HepG2 (cell line): ENCODE results near the gene SPRED2. TPM values are rescaled to one million over a fixed set of nuclear protein-coding genes. Genes with fewer than 3 reads are reported as not detected.

Experiments used
- BCL6 ChIP-seq: IDR thresholded peaks from 2 replicates; pipeline ENCODE4 v1.6.1; 2016; ENCODE audit warnings: missing genetic modification reagents, missing compliant biosample characterization
- DMAP1 ChIP-seq: IDR thresholded peaks from 2 replicates; pipeline ENCODE4 v1.6.1; 2016
- KMT2A ChIP-seq: sonication (generic); formaldehyde crosslinking; IDR thresholded peaks from 2 replicates; pipeline ENCODE4 v1.4.0; 2020; ENCODE audit warnings: missing genetic modification reagents
- NR2F6 ChIP-seq, 2 experiments: IDR thresholded peaks; 2 replicates each; pipeline ENCODE4 v1.6.1; 2016; ENCODE audit warnings: antibody characterized with exemption in 1 of 2, mild to moderate bottlenecking in 1 of 2
- ONECUT2 ChIP-seq: sonication (generic); formaldehyde crosslinking; IDR thresholded peaks from 2 replicates; pipeline ENCODE4 v1.4.0; 2020; ENCODE audit warnings: missing genetic modification reagents
- PCBP1 ChIP-seq: fragments of 200-400 bp; formaldehyde crosslinking; IDR thresholded peaks from 2 replicates; pipeline ENCODE4 v1.6.1; 2017; ENCODE audit warnings: mild to moderate bottlenecking, low read depth, low read length, borderline replicate concordance
- POLR2AphosphoS2 ChIP-seq: IDR thresholded peaks from 2 replicates; pipeline ENCODE4 v1.6.1; 2011; ENCODE audit warnings: low read depth, low read length, improper control_type of control experiment
- SMC3 ChIP-seq: IDR thresholded peaks from 2 replicates; pipeline ENCODE4 v1.6.1; 2011; ENCODE audit warnings: low read length, improper control_type of control experiment
- YEATS2 ChIP-seq: sonication (generic); formaldehyde crosslinking; IDR thresholded peaks from 2 replicates; pipeline ENCODE4 v1.4.0; 2020; ENCODE audit warnings: missing genetic modification reagents, borderline replicate concordance
- ZFAT ChIP-seq: sonication (generic); formaldehyde crosslinking; conservative IDR thresholded peaks from 2 replicates; pipeline ENCODE4 v1.8.1; 2023; ENCODE audit warnings: missing genetic modification reagents, inconsistent platforms
- ZNF225 ChIP-seq: sonication (generic); formaldehyde crosslinking; IDR thresholded peaks from 2 replicates; pipeline ENCODE4 v1.4.0; 2020; ENCODE audit warnings: mild to moderate bottlenecking, missing genetic modification reagents
- ZNF251 ChIP-seq: sonication (generic); formaldehyde crosslinking; IDR thresholded peaks from 2 replicates; pipeline ENCODE4 v1.9.0; 2021; ENCODE audit warnings: mild to moderate bottlenecking, missing genetic modification reagents
- ZNF263 ChIP-seq: sonication (generic); formaldehyde crosslinking; IDR thresholded peaks from 2 replicates; pipeline ENCODE4 v1.4.0; 2020; ENCODE audit warnings: missing genetic modification reagents
- ZNF557 ChIP-seq: sonication (generic); formaldehyde crosslinking; IDR thresholded peaks from 2 replicates; pipeline ENCODE4 v1.4.0; 2020; ENCODE audit warnings: missing genetic modification reagents
- ZNF570 ChIP-seq: sonication (generic); formaldehyde crosslinking; IDR thresholded peaks from 2 replicates; pipeline ENCODE4 v1.4.0; 2020; ENCODE audit warnings: mild to moderate bottlenecking, missing genetic modification reagents, borderline replicate concordance
- ZNF577 ChIP-seq: sonication (generic); formaldehyde crosslinking; IDR thresholded peaks from 2 replicates; pipeline ENCODE4 v1.4.0; 2020; ENCODE audit warnings: mild to moderate bottlenecking, low read depth, missing genetic modification reagents, borderline replicate concordance
- ZNF746 ChIP-seq: sonication (generic); formaldehyde crosslinking; IDR thresholded peaks from 2 replicates; pipeline ENCODE4 v1.8.0; 2022; ENCODE audit warnings: mild to moderate bottlenecking, missing genetic modification reagents
- ZNF788 ChIP-seq: sonication (generic); formaldehyde crosslinking; IDR thresholded peaks from 2 replicates; pipeline ENCODE4 v1.5.0; 2020; ENCODE audit warnings: mild to moderate bottlenecking, missing genetic modification reagents, borderline replicate concordance
- polyA plus RNA-seq, 8 experiments: library from polyadenylated mRNA; depleted of rRNA in 3 of 8; stranded (reverse) in 7 of 8; unstranded in 1 of 8; fragments of >200 nt; fragmentation: Illumina TruSeq in 4 of 8; extraction: Trizol in 4 of 8; gene quantifications; 2 replicates each; pipeline versions ENCODE4 v1.2.1 to v1.2.3, GENCODE V29; 2011 to 2016; ENCODE audit warnings: low read depth in 4 of 8, missing spikeins in 1 of 8, mixed read lengths in 1 of 8; ENCODE audit not compliant: insufficient read depth in 1 of 8
- total RNA-seq, 5 experiments: library from RNA; depleted of rRNA; stranded (reverse); fragments of >200 nt; fragmentation: Illumina TruSeq; extraction: Trizol; gene quantifications; 2 replicates each; pipeline ENCODE4 v1.2.3, GENCODE V29; 2016; ENCODE audit warnings: low read depth in 1 of 5
- TF ChIP-seq, protein P1 (sequence below): sonication (generic); formaldehyde crosslinking; IDR thresholded peaks from 2 replicates; pipeline ENCODE4 v1.9.0; 2021; ENCODE audit warnings: mild to moderate bottlenecking, missing genetic modification reagents
- TF ChIP-seq, protein P2 (sequence below): sonication (generic); formaldehyde crosslinking; IDR thresholded peaks from 2 replicates; pipeline ENCODE4 v1.4.0; 2020; ENCODE audit warnings: missing genetic modification reagents

Gene SPRED2
- total and polyA plus RNA-seq, 2 of the 13 experiments (the other 11 are each of a cell fraction or from before 2014, with no cell fraction given) = 13.0 to 37.0 TPM

DNA sequence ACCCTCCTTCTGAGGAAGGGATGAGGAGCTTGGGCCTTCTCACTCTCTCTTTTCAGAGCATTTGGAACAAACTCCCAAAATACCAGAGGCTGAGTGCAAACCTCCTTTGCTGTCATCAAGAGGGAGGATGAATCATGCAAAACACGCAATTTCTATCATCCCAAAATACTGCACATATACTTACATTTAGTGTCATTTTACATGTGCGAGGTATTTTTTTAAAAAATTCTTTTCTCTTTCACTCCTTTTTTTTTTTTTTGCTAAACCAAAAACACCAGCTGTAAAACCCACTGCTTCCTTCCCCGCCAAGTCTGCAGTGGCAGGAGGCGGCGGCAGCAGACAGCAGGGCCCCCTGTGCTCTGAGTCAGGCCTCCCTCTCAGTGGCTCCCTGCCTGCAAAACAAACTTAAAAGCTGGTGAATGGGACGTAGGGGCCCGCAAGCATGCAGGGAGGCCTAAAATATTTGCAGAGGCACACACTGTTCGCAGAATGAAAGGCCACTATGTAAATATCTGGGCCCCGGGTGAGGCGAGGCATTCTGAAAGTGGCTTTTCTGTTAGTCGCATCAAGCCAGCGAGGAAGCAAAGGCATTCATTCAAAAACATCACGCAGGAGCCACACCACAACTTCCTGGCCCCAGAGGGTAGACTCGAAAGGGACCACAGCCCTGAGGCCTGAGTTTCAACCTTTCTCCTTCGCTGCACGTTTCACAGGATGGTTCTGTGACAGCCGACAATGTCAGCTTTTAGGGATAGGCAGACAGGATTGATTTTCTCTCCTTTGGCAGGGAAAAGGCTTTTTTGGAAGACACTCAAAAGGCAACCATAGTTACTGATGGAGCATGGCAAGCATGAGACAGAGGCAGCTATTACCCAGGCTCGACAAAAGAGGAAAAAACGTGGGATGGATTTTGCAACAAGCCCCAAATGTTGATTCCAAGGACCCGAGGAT is 131.4 kb downstream of the SPRED2 start (continued):
- no peak for TF ChIP-seq ZNF577 (CRISPR knock-in tag)
- peak; percentile 48 for TF ChIP-seq NR2F6 (IDR thresholded peaks at IDR 0.05)
- TF ChIP-seq NR2F6 (CRISPR knock-in tag; IDR thresholded peaks at IDR 0.05) = peak; percentile 71; the same call in 1 of the 2 replicates
- peak; percentile 79; the same call in 1 of the 2 replicates for TF ChIP-seq KMT2A
- TF ChIP-seq, protein P1, sequence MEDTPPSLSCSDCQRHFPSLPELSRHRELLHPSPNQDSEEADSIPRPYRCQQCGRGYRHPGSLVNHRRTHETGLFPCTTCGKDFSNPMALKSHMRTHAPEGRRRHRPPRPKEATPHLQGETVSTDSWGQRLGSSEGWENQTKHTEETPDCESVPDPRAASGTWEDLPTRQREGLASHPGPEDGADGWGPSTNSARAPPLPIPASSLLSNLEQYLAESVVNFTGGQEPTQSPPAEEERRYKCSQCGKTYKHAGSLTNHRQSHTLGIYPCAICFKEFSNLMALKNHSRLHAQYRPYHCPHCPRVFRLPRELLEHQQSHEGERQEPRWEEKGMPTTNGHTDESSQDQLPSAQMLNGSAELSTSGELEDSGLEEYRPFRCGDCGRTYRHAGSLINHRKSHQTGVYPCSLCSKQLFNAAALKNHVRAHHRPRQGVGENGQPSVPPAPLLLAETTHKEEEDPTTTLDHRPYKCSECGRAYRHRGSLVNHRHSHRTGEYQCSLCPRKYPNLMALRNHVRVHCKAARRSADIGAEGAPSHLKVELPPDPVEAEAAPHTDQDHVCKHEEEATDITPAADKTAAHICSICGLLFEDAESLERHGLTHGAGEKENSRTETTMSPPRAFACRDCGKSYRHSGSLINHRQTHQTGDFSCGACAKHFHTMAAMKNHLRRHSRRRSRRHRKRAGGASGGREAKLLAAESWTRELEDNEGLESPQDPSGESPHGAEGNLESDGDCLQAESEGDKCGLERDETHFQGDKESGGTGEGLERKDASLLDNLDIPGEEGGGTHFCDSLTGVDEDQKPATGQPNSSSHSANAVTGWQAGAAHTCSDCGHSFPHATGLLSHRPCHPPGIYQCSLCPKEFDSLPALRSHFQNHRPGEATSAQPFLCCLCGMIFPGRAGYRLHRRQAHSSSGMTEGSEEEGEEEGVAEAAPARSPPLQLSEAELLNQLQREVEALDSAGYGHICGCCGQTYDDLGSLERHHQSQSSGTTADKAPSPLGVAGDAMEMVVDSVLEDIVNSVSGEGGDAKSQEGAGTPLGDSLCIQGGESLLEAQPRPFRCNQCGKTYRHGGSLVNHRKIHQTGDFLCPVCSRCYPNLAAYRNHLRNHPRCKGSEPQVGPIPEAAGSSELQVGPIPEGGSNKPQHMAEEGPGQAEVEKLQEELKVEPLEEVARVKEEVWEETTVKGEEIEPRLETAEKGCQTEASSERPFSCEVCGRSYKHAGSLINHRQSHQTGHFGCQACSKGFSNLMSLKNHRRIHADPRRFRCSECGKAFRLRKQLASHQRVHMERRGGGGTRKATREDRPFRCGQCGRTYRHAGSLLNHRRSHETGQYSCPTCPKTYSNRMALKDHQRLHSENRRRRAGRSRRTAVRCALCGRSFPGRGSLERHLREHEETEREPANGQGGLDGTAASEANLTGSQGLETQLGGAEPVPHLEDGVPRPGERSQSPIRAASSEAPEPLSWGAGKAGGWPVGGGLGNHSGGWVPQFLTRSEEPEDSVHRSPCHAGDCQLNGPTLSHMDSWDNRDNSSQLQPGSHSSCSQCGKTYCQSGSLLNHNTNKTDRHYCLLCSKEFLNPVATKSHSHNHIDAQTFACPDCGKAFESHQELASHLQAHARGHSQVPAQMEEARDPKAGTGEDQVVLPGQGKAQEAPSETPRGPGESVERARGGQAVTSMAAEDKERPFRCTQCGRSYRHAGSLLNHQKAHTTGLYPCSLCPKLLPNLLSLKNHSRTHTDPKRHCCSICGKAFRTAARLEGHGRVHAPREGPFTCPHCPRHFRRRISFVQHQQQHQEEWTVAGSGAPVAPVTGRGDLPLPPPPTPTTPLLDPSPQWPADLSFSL (CRISPR knock-in tag) = 0 out of 2 replicates have a peak, but pooled peaks have one; percentile 23
- TF ChIP-seq, protein P2, sequence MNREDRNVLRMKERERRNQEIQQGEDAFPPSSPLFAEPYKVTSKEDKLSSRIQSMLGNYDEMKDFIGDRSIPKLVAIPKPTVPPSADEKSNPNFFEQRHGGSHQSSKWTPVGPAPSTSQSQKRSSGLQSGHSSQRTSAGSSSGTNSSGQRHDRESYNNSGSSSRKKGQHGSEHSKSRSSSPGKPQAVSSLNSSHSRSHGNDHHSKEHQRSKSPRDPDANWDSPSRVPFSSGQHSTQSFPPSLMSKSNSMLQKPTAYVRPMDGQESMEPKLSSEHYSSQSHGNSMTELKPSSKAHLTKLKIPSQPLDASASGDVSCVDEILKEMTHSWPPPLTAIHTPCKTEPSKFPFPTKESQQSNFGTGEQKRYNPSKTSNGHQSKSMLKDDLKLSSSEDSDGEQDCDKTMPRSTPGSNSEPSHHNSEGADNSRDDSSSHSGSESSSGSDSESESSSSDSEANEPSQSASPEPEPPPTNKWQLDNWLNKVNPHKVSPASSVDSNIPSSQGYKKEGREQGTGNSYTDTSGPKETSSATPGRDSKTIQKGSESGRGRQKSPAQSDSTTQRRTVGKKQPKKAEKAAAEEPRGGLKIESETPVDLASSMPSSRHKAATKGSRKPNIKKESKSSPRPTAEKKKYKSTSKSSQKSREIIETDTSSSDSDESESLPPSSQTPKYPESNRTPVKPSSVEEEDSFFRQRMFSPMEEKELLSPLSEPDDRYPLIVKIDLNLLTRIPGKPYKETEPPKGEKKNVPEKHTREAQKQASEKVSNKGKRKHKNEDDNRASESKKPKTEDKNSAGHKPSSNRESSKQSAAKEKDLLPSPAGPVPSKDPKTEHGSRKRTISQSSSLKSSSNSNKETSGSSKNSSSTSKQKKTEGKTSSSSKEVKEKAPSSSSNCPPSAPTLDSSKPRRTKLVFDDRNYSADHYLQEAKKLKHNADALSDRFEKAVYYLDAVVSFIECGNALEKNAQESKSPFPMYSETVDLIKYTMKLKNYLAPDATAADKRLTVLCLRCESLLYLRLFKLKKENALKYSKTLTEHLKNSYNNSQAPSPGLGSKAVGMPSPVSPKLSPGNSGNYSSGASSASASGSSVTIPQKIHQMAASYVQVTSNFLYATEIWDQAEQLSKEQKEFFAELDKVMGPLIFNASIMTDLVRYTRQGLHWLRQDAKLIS (CRISPR knock-in tag) = no peak
- peak; percentile 56; the same call in 1 of the 2 replicates for TF ChIP-seq ZNF263 (CRISPR knock-in tag)
- TF ChIP-seq POLR2AphosphoS2 = no peak
- TF ChIP-seq BCL6 (CRISPR knock-in tag) = peak; percentile 89
- TF ChIP-seq SMC3 = 0 out of 2 replicates have a peak, but pooled peaks have one; percentile 15
- TF ChIP-seq ONECUT2 (CRISPR knock-in tag) = no peak
- peak; percentile 75; the same call in 1 of the 2 replicates for TF ChIP-seq YEATS2 (CRISPR knock-in tag)
- TF ChIP-seq ZNF251 (CRISPR knock-in tag) = no peak
- peak; percentile 62; the same call in 1 of the 2 replicates for TF ChIP-seq ZNF225 (CRISPR knock-in tag)
- TF ChIP-seq ZNF557 (CRISPR knock-in tag) = no peak
- no peak; the same call in 1 of the 2 replicates for TF ChIP-seq ZNF788 (CRISPR knock-in tag)
- peak; percentile 44; the same call in 1 of the 2 replicates for TF ChIP-seq ZNF746 (CRISPR knock-in tag)
- 0 out of 2 replicates have a peak, but pooled peaks have one; percentile 26 for TF ChIP-seq DMAP1 (CRISPR knock-in tag)
- no peak for TF ChIP-seq ZNF570 (CRISPR knock-in tag)
- no peak for TF ChIP-seq ZFAT (CRISPR knock-in tag)
- no peak for TF ChIP-seq PCBP1
